ENCODE results near the gene CATSPERZ. TPM values are rescaled to one million over a fixed set of nuclear protein-coding genes. Genes with fewer than 3 reads are reported as not detected.
A peak's percentile ranks its signal among the peaks of the same experiment; 100 is the strongest.

The CATSPERZ gene
- total RNA-seq, 8 experiments from 2014 or later: 0.76 to 1.9 (median 1.2) TPM; not detected in 3

- H3K4me1 ChIP-seq (replicated peaks in 1 of 2): peaks cover 10 to 11% of the 10 kb centered on the region in 2 donors
- WGBS, 10 experiments: 86% methylated on average over 1 of the region's 32 CpGs; no CpG with 5 or more reads in 9 of the 10 experiments
- no peak overlapping the region for H3K4me3 ChIP-seq
- no peak for ATAC-seq (replicated peaks in 6 of 8)
- no peak overlapping the region for H3K27ac ChIP-seq
- in situ Hi-C loops (cut with MboI; ENCODE audit: low pct_unique_long_range_greater_than_20kb in 2 of 9, low sequenced_read_pairs in 9 of 9, unreplicated experiment in 9 of 9): no loop called here
Observed at GRCh38 chr11:64258946-64259532, 41.1 kb upstream of the CATSPERZ start.

GRCh38 chr11:64259533-64260067 lies 40.6 kb upstream of the CATSPERZ start:
- in situ Hi-C loops (cut with MboI; ENCODE audit: low pct_unique_long_range_greater_than_20kb in 2 of 9, low sequenced_read_pairs in 9 of 9, unreplicated experiment in 9 of 9): no loop called here
- H3K27ac ChIP-seq: no peak overlapping the region
- ATAC-seq (replicated peaks in 6 of 8): no peak
- no peak overlapping the region for H3K4me3 ChIP-seq
- WGBS, 10 experiments: 83 to 100% (median 90%) methylated on average over 1 to 2 of the region's 4 CpGs; no CpG with 5 or more reads in 2 of the 10 experiments
- peaks cover 16% of the 10 kb centered on the region in 2 donors for H3K4me1 ChIP-seq (replicated peaks in 1 of 2)

- Histone ChIP-seq H3K4me3 (no peak overlapping the region), H3K27ac (no peak overlapping the region), H3K4me1 (replicated peaks in 1 of 2) (peaks cover 22% of the 10 kb centered on the region in 2 donors)
- no peak for ATAC-seq (replicated peaks in 6 of 8)
- in situ Hi-C loops (cut with MboI; ENCODE audit: low pct_unique_long_range_greater_than_20kb in 2 of 9, low sequenced_read_pairs in 9 of 9, unreplicated experiment in 9 of 9): no loop called here
- 80 to 100% (median 100%) methylated on average over 1 to 2 of the region's 6 CpGs; no CpG with 5 or more reads in 6 of the 10 experiments for WGBS, 10 experiments
Observed at GRCh38 chr11:64260147-64260708, 39.9 kb upstream of the CATSPERZ start.

- no peak for ATAC-seq (replicated peaks in 6 of 8)
- 81 to 98% (median 87%) methylated on average over 3 to 8 of the region's 18 CpGs; no CpG with 5 or more reads in 7 of the 10 experiments for WGBS, 10 experiments
- H3K4me1 ChIP-seq (replicated peaks in 1 of 2): peaks cover 22 to 24% of the 10 kb centered on the region in 2 donors
- in situ Hi-C loops (cut with MboI; ENCODE audit: low pct_unique_long_range_greater_than_20kb in 2 of 9, low sequenced_read_pairs in 9 of 9, unreplicated experiment in 9 of 9): no loop called here
- H3K27ac ChIP-seq: no peak overlapping the region
- no peak overlapping the region for H3K4me3 ChIP-seq
Observed at GRCh38 chr11:64261556-64262080, 38.5 kb upstream of the CATSPERZ start.

GRCh38 chr11:64262271-64263002 lies 37.7 kb upstream of the CATSPERZ start:
- ATAC-seq (replicated peaks in 6 of 8): no peak
- Histone ChIP-seq H3K4me3 (no peak overlapping the region), H3K4me1 (replicated peaks in 1 of 2) (peaks cover 22 to 24% of the 10 kb centered on the region in 2 donors), H3K27ac (no peak overlapping the region)
- in situ Hi-C loops (cut with MboI; ENCODE audit: low pct_unique_long_range_greater_than_20kb in 2 of 9, low sequenced_read_pairs in 9 of 9, unreplicated experiment in 9 of 9): no loop called here
- no CpG with 5 or more reads among the region's 42 CpGs for WGBS, 10 experiments

- 40 to 82% (median 80%) methylated on average over 1 to 7 of the region's 29 CpGs; no CpG with 5 or more reads in 5 of the 10 experiments for WGBS, 10 experiments
- in situ Hi-C loops (cut with MboI; ENCODE audit: low pct_unique_long_range_greater_than_20kb in 2 of 9, low sequenced_read_pairs in 9 of 9, unreplicated experiment in 9 of 9): no loop called here
- Histone ChIP-seq H3K4me1 (replicated peaks in 1 of 2) (peaks cover 22 to 24% of the 10 kb centered on the region in 2 donors), H3K4me3 (no peak overlapping the region), H3K27ac (peak overlapping the region; percentile 77 to 80)
- peak in 5 of 8 experiments; percentile 14 to 65 (median 31) for ATAC-seq (replicated peaks in 6 of 8)
Observed at GRCh38 chr11:64263021-64263946, 36.9 kb upstream of the CATSPERZ start.

GRCh38 chr11:64263947-64264317 lies 36.2 kb upstream of the CATSPERZ start:
- 60 to 83% methylated on average over 2 of the region's 8 CpGs; no CpG with 5 or more reads in 8 of the 10 experiments for WGBS, 10 experiments
- in situ Hi-C loops (cut with MboI; ENCODE audit: low pct_unique_long_range_greater_than_20kb in 2 of 9, low sequenced_read_pairs in 9 of 9, unreplicated experiment in 9 of 9): no loop called here
- no peak overlapping the region for H3K4me3 ChIP-seq
- ATAC-seq (replicated peaks in 6 of 8): peak in 2 of 8 experiments; percentile 0 to 1
- peaks cover 26 to 31% of the 10 kb centered on the region in 2 donors for H3K4me1 ChIP-seq (replicated peaks in 1 of 2)
- H3K27ac ChIP-seq: peak overlapping the region; percentile 77 to 80

GRCh38 chr11:64264371-64264852 lies 35.7 kb upstream of the CATSPERZ start:
- no peak overlapping the region for H3K4me3 ChIP-seq
- H3K4me1 ChIP-seq (replicated peaks in 1 of 2): peaks cover 26 to 31% of the 10 kb centered on the region in 2 donors
- 85% methylated on average over 4 of the region's 10 CpGs; no CpG with 5 or more reads in 9 of the 10 experiments for WGBS, 10 experiments
- ATAC-seq (replicated peaks in 6 of 8): peak in 5 of 8 experiments; percentile 24 to 51 (median 41)
- in situ Hi-C loops (cut with MboI; ENCODE audit: low pct_unique_long_range_greater_than_20kb in 2 of 9, low sequenced_read_pairs in 9 of 9, unreplicated experiment in 9 of 9): no loop called here
- H3K27ac ChIP-seq: peak overlapping the region; percentile 77 to 80

GRCh38 chr11:64265176-64266160 lies 34.7 kb upstream of the CATSPERZ start:
- WGBS, 10 experiments: 20 to 95% (median 82%) methylated on average over 1 to 10 of the region's 35 CpGs; no CpG with 5 or more reads in 6 of the 10 experiments
- H3K4me1 ChIP-seq (replicated peaks in 1 of 2): peaks cover 26 to 31% of the 10 kb centered on the region in 2 donors
- H3K4me3 ChIP-seq: no peak overlapping the region
- ATAC-seq (replicated peaks in 6 of 8): no peak
- in situ Hi-C loops (cut with MboI; ENCODE audit: low pct_unique_long_range_greater_than_20kb in 2 of 9, low sequenced_read_pairs in 9 of 9, unreplicated experiment in 9 of 9): no loop called here
- H3K27ac ChIP-seq: peak overlapping the region; percentile 77 to 80

GRCh38 chr11:64266339-64266738 lies 33.8 kb upstream of the CATSPERZ start:
- WGBS, 10 experiments: 67 to 100% (median 100%) methylated on average over 1 to 3 of the region's 15 CpGs; no CpG with 5 or more reads in 7 of the 10 experiments
- no peak for ATAC-seq (replicated peaks in 6 of 8)
- in situ Hi-C loops (cut with MboI; ENCODE audit: low pct_unique_long_range_greater_than_20kb in 2 of 9, low sequenced_read_pairs in 9 of 9, unreplicated experiment in 9 of 9): no loop called here
- H3K4me1 ChIP-seq (replicated peaks in 1 of 2): peaks cover 26 to 31% of the 10 kb centered on the region in 2 donors
- H3K27ac ChIP-seq: no peak overlapping the region
- no peak overlapping the region for H3K4me3 ChIP-seq
